Neural cell (in vitro differentiated cells): ENCODE measurements around the gene GFRA1.
"Not testable (repeated sequence)": the region's sequence is repeated elsewhere in the genome, so short reads cannot be mapped to it uniquely, and the experiment has no call there.

ENCODE experiments used
- CTCF ChIP-seq: fragments of 450-650 bp; IDR thresholded peaks from 2 replicates; pipeline ENCODE4 v1.5.1; 2014; ENCODE audit warnings: antibody characterized with exemption, mild to moderate bottlenecking, moderate library complexity; ENCODE audit not compliant: poor library complexity, severe bottlenecking
- EZH2 ChIP-seq: fragments of 200-600, 300-800 bp; shearing (Covaris generic), sonication (generic); IDR thresholded peaks from 2 replicates; pipeline ENCODE4 v1.6.1; 2014; ENCODE audit warnings: antibody characterized with exemption, low read length, borderline replicate concordance, mild to moderate bottlenecking; ENCODE audit not compliant: insufficient read depth, poor library complexity, severe bottlenecking
- POLR2AphosphoS5 ChIP-seq: IDR thresholded peaks from 2 replicates; pipeline ENCODE4 v1.6.1; 2012
- REST ChIP-seq: IDR thresholded peaks from 2 replicates; pipeline ENCODE4 v1.6.1; 2012; ENCODE audit warnings: borderline replicate concordance
- TAF1 ChIP-seq: IDR thresholded peaks from 2 replicates; pipeline ENCODE4 v1.6.1; 2012; ENCODE audit warnings: low read depth

DNA sequence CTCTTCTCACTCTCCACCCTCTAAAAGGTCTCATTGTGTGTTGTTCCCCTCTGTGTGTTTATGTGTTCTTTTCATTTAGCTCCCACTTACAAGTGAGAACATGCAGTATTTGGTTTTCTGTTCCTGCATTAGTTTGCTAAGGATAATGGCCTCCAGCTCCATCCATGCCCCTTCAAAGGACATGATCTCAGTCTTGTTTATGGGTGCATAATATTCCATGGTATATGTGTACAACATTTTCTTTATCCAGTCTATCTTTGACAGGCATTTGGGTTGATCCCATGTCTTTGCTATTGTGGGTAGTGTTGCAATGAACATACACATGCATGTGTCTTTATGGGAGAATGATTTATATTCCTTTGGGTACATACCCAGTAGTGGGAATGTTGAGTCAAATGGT lies 107.1 kb downstream of the GFRA1 start:
- not testable (repeated sequence) for TF ChIP-seq POLR2AphosphoS5, CTCF, TAF1, EZH2, REST
